HUDEP-2 (cell line): ENCODE data around the gene CC2D1A.

Source experiments
- DNase-seq, 76 experiments: peaks; one replicate each; lab custom pipeline; 2025; ENCODE audit not compliant: unreplicated experiment in 76 of 76; lab: John Stamatoyannopoulos, UW

Gene CC2D1A

DNA sequence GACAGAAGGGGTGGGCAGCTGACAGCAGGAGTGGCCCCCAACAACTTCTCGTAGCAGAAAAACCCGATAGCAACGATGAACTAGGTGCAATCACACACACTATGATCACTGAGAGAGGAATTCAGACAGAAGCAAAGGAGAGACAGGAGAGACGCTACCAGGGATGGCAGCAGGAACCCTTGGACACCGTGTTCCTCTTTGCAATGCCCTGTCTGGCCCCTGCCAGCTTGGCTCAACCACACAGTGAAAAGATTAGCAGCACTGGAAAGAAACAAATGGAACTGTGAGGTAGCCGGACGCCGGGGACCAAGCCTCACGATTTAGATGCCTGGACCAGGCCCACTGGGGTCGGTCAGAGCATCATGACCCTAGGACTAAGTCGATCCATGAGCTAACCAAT is 69.9 kb downstream of the CC2D1A start:
- DNase-seq: no peak

DNA sequence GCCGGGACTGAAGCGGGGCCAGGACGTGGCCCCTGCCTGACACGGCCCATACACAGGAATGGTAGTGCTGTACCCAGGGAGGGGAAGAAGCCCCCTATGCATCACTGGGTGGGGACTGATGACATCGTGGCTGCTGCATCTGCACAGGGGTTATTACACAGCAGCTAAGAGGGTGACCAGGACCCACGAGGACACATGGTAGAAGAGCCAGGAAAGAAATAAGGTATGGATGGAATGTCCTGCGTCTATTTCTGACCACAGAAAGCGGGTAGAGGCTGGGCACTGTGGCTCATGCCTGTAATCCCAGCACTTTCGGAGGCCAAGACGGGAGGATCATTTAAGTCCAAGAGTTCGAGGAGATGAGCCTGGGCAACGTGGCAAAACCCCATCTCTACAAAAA is 70.4 kb downstream of the CC2D1A start:
- no peak for DNase-seq

DNA sequence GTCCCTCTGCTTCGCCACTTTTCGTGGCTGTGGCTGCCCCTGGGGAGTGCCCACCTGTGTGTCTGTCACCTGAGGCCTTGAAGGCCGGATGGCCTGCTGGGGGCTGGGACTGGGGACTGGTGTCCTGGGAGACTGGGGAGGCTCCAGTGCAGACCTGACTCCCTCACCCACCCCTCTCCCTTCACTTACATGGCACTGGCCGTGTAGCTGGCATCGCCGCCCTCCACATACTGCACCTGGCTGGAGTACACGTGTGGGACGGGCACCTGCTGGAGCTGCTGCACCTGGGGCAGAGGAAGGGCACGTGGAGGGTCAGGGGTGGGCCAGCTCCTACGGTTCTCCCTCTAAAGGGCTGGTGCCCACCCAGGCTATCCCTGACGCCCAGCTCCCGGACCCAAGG is 71.8 kb downstream of the CC2D1A start:
- no peak for DNase-seq

DNA sequence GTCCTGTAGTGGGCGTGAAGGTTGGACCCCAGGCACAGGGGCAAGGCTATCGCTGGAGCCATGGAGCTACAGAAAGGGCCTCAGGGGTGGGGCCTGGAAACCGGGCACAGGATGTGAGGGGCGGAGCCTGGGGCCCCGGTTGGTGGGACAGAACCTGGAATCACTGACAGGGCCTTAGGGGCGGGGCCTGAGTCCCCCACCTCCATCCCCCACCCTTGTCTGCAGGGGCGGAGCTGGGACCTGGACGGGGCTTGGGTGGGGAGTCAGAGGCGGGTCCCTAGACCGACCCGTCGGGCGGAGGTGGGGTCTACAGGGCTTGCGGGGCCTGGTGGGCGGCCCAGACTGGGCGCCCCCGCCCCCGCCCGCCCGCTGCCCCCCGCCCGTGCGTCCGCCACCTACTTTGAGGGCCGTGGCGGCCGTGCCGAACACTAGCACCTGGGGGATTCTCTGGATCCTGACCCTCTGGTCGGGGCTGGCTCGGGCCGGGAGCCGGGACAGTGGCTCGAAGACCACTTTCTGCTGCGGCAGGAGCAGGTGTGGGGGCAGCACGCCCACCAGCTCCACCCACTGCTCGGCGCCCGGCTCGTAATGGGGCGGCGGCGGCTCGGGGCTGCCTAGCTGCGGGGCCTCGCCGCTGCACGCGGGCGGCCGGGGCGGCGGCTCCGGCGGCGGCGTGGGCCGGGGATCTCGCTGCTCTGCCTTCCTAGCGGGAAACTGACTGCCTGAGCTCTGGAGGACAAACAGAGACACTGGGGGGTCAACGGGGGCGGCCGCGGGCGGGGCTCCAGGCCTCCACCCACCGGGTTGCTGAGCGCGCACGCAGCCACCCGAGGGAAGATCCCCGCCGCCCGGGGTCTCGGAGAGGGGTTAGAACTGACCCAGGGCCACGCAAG is 72.6 kb downstream of the CC2D1A start:
- peak in 16 of 76 experiments; percentile 11 to 41 (median 24) for DNase-seq

DNA sequence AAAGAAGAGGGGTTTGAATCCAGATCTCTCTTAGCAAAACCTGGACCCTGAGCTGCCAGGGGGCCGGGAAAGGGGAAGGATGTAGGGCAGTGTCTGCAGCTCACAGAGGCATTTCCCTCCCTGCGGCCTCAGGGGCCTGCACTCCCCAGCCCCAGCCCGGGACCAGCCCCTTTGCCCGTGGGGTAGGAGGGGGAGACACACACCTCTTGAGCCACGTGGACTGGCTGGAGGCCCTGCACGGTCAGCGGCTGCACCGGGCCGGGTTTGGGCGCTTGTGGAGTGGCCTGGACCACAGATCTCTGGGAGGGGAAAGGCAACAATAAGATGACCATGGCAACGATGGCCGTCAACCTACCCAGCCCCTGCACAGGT is 73.2 kb downstream of the CC2D1A start:
- no peak for DNase-seq

DNA sequence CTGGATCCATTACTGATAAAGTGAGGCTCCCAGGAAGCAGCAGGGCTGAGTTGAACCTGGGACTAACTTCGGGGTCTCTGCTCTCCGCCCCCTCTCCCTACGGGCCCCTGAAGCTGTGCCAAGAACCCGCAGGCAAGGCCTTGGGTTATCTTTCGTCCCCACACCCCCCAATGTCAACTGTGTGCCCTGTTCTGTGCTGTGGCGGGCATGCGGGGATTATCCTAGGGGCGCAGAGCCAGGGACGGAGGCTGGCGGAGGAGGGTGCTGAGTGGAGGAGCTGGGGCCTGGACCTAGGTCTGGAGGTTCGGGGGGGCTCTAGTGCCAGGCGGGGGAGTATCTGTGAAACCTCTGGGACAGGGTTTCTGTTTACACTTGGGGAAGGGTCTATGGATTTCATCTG is 73.7 kb downstream of the CC2D1A start:
- no peak for DNase-seq

DNA sequence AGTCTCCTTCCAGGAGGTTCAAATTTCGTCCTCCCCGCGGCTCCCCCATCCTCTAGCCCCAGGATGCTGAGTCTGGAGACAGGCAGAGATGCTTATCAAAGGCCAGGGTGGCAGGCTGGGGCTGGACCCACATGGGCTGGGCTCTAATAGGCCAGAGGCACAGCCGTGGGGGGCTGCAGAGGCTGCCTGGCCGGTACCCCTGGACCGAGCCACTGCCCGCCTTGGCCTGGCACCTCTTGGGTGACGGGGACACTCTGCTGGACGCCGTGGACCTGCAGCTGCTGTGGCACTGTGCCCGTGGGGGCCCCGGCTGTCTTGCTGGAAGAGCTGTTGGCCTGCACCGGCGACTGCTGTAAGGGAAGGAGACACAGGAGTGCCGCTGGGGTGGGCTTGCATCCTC is 74.3 kb downstream of the CC2D1A start:
- DNase-seq: no peak
